ENCODE measurements around the gene OTX1.
"Not testable (repeated sequence)": the region's sequence is repeated elsewhere in the genome, so short reads cannot be mapped to it uniquely, and the experiment has no call there.

Gene OTX1

DNA sequence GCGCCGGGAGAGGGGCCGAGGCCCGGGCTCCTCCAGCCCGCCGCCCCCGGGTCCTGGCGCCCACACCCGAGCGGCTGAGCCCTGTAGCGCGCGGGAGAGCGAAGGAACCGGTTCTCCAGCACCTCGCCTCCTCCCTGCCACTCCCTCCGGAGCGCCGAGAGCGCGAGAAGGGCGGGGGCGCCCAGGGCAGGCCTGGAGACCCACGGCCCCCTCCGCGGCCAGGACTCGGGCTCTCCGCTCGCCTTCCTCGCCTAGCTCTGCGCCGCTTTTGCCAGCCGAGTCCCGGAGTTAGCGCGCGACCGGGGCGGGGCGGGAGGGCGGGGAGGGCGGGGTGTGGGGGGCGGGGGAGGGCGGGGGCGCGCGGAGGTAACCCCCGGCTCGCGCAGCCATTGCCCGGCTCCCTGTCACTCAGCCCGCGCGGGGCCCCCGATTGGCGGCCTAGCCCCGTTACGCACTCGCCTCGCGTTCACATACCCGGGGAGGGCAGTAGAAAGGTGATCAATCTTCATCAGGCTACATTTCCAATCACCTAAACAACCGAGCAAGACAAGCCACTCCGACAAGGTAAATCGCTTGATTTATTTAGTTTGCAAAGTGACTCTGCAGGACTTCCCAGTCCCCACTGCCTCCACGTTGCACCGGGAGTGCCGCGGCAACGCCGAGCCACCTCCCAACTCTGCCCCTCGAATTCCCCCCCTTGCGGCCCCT is at the start of gene OTX1:
Gene OTX1 (plus strand): TSS at position 497 of the 708 bp plus-strand sequence. CDS start 2,161 bp downstream, outside the sequence.
- Histone ChIP-seq H3K4me3 (peak within 1 kb of the TSS; percentile 66), H3K4me1 (peaks cover 7% of the 10 kb centered on the region), H3K9me3 (no peaks in the 10 kb centered on the region), H3K36me3 (replicated peaks) (peaks cover 32% of the 10 kb centered on the region), H3K27me3 (ENCODE audit: low read depth) (no peaks in the 10 kb centered on the region)
- in situ Hi-C loops (cut with MboI; ENCODE audit: low sequenced_read_pairs): no loop called here
- peak; percentile 87 to 93 for DNase-seq (ENCODE audit: low spot score in 2 of 2)

DNA sequence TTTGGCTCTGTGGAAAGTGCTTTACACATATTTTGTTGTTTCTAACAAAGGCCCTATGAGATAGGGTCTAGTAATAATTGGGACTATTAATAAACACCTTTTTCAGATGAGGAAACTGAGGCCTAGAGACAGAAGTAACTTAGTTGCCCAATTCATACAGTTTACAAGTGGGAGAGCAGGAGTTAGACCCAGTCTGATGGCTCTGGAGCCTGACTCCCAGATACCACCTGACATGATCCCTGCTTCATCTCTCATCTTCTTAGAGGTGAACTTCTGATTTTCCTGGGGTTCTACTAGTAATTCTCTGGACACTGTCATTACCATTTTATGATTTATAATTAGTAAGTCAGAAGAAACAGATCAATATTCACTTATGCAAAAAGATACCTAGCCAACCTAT is 49.1 kb upstream of the OTX1 start:
- Histone ChIP-seq H3K27me3 (ENCODE audit: low read depth) (no peaks in the 10 kb centered on the region), H3K4me1 (peaks cover 13% of the 10 kb centered on the region), H3K36me3 (replicated peaks) (no peaks in the 10 kb centered on the region), H3K9me3 (no peaks in the 10 kb centered on the region), H3K4me3 (no peak overlapping the region)
- in situ Hi-C loops (cut with MboI; ENCODE audit: low sequenced_read_pairs): no loop called here
- DNase-seq (ENCODE audit: low spot score in 2 of 2): no peak

DNA sequence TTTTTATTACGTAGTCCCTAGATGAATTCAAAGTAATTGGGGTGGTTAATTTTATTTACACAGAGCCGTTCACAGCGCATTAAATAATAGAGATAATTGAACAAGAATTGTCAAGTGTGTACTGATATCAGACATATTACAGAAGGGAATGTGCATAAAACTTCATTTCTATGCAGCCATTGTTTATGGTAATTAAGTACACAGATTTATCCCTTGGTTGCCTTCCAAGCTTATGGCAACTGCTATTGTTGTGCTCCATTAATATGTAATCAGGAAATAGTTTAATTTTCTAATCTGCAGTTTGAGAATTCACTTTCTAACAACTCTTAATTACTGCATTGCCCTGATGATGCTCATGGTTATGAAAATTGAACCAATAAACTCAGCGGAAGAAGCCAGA is 47.3 kb upstream of the OTX1 start:
- Histone ChIP-seq H3K9me3 (no peaks in the 10 kb centered on the region), H3K36me3 (replicated peaks) (no peaks in the 10 kb centered on the region), H3K27me3 (ENCODE audit: low read depth) (no peaks in the 10 kb centered on the region), H3K4me3 (no peak overlapping the region), H3K4me1 (peaks cover 29% of the 10 kb centered on the region)
- in situ Hi-C loops (cut with MboI; ENCODE audit: low sequenced_read_pairs): no loop called here
- no peak for DNase-seq (ENCODE audit: low spot score in 2 of 2)

DNA sequence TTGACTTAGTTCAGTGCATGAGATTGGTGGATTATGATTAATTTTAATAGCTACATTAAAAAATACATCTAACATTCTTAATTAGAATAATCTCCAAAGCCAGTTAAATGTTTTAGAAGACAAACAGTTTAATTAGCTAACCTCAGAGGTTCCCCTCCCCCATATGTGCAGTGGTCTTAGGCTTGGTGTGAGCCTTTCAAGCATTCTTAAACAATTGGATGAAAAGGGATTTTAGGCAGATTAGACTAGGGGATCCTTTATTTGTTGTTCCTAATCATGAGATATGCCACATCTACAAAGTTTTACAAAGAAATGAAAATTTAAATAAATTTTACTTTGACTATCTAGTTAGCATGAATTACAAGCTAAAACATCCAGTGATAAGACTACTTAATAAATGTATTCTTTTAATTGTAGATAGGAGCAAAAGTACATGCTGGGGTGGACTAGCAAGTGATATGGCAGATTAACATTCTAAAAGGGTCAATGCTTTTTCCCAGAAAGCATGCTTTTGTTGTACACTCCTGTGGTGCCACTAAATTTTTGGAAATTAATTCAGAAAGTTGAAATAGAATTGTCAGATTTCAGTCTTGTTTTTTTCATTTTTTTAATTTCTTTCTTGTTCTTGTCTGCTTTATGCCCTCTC is 42.7 kb upstream of the OTX1 start:
- DNase-seq (ENCODE audit: low spot score in 2 of 2): peak in 1 of 2 experiments; percentile 50
- H3K36me3 ChIP-seq (replicated peaks): no peaks in the 10 kb centered on the region
- peaks cover 40% of the 10 kb centered on the region for H3K4me1 ChIP-seq
- in situ Hi-C loops (cut with MboI; ENCODE audit: low sequenced_read_pairs): no loop called here
- H3K27me3 ChIP-seq (ENCODE audit: low read depth): no peaks in the 10 kb centered on the region
- H3K4me3 ChIP-seq: no peak overlapping the region
- no peaks in the 10 kb centered on the region for H3K9me3 ChIP-seq

DNA sequence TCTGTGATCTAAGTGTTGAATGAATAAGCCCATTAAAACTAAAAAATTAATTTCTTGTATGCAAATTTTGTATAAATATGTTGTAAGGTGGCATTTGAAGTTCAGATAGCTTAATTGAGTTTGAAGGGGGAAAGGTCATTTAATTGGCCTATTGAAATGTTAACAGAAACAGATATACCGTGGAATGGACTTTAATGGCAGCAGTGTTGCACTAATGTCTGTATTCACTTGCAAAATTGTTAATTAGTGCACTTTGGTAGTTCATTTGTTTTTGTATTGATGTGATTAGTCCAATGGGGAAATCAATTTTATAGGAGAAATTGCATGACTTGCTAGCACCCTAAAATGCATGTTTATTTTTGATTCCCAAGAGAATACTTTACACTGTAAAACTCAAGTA is 41.8 kb upstream of the OTX1 start:
- no peak for DNase-seq (ENCODE audit: low spot score in 2 of 2)
- no peak overlapping the region for H3K4me3 ChIP-seq
- H3K4me1 ChIP-seq: peaks cover 36% of the 10 kb centered on the region
- H3K27me3 ChIP-seq (ENCODE audit: low read depth): no peaks in the 10 kb centered on the region
- H3K36me3 ChIP-seq (replicated peaks): no peaks in the 10 kb centered on the region
- in situ Hi-C loops (cut with MboI; ENCODE audit: low sequenced_read_pairs): no loop called here
- H3K9me3 ChIP-seq: no peaks in the 10 kb centered on the region

DNA sequence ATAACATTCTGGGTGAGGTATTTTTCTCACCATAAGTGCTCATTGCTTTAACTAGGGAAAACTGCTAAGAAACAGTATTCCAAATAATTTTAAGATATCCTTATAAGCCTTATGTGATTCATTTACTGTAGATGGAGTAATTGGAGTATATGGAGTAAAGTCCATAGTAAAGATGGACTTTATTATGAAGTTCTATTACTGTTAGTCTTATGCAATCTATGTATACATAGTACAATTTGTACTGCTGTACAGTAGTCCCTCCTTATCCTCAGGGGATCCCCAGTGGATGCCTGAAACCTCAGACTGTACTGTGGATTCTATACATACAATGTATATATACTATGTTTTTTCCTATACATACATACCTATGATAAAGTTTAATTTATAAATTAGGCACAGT is 41.1 kb upstream of the OTX1 start:
- Histone ChIP-seq H3K36me3 (replicated peaks) (no peaks in the 10 kb centered on the region), H3K4me1 (peaks cover 36% of the 10 kb centered on the region), H3K4me3 (no peak overlapping the region), H3K9me3 (no peaks in the 10 kb centered on the region), H3K27me3 (ENCODE audit: low read depth) (no peaks in the 10 kb centered on the region)
- DNase-seq (ENCODE audit: low spot score in 2 of 2): no peak
- in situ Hi-C loops (cut with MboI; ENCODE audit: low sequenced_read_pairs): no loop called here

DNA sequence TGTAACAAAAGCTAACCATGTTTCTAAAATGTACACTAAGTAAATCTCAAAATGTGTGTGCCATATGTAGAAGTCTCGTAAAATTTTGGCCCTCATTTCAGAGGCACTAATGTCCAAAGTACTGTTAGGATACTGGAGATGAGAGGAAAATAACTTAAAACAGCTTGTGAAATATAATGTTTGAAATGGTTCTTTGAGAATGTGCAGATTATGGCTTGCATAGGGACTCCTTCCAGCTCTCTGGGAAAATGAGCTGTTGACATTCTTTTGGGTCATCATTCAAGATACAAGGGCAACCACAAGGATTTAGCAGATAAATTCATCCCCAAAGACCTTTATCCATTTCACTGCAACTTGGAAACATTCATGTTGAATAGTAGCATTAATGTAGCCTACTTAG is 38.1 kb upstream of the OTX1 start:
- DNase-seq (ENCODE audit: low spot score in 2 of 2): no peak
- H3K4me3 ChIP-seq: no peak overlapping the region
- no peaks in the 10 kb centered on the region for H3K36me3 ChIP-seq (replicated peaks)
- no peaks in the 10 kb centered on the region for H3K9me3 ChIP-seq
- in situ Hi-C loops (cut with MboI; ENCODE audit: low sequenced_read_pairs): no loop called here
- H3K4me1 ChIP-seq: peaks cover 20% of the 10 kb centered on the region
- H3K27me3 ChIP-seq (ENCODE audit: low read depth): no peaks in the 10 kb centered on the region

DNA sequence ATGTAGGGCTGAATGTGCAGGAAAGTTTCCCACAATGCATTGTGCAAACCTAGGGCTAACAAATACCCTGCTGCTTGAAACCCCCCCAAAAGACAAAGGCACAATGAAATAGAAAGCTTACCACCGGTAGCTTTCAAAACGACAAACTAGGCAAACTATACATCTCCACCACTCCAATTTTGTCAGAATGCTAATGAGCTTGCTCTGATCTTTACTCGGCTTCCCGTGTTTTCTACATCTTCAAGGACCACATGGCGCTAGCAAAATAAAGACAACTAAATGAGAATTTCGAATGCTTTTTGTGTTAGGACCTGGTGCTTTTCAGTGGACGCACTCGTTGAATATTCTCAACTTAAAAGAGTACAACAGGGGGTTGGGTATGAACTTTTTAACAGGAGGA is 37.2 kb upstream of the OTX1 start:
- H3K36me3 ChIP-seq (replicated peaks): no peaks in the 10 kb centered on the region
- no peak for DNase-seq (ENCODE audit: low spot score in 2 of 2)
- in situ Hi-C loops (cut with MboI; ENCODE audit: low sequenced_read_pairs): no loop called here

DNA sequence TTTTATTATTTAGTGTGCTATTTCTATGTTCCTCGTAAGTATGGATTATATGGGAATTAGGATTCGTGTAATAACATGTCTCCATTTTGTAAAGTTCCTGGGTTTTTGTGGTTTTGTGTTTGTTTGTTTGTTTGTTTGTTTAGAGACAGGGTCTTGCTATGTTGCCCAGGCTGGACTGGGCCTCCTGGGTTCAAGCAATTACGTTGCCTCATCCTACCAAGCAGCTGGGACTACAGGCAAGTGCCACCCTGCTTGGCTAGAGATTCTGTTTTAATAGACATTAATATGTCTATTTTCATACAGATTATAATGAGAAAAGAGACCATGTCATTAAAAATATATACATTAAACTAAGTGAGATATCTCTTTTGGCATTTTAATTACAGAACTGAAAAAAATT is 35.2 kb upstream of the OTX1 start:
- Histone ChIP-seq H3K9me3 (no peaks in the 10 kb centered on the region), H3K4me1 (0 out of 2 replicates have a peak, but pooled peaks cover 3% of the 10 kb centered on the region), H3K27me3 (ENCODE audit: low read depth) (no peaks in the 10 kb centered on the region), H3K4me3 (no peak overlapping the region), H3K36me3 (replicated peaks) (no peaks in the 10 kb centered on the region)
- no peak for DNase-seq (ENCODE audit: low spot score in 2 of 2)
- in situ Hi-C loops (cut with MboI; ENCODE audit: low sequenced_read_pairs): no loop called here

More for the DNA sequence above, 37.2 kb upstream of the OTX1 start:
- Histone ChIP-seq H3K4me1 (peaks cover 11% of the 10 kb centered on the region), H3K4me3 (no peak overlapping the region), H3K9me3 (no peaks in the 10 kb centered on the region), H3K27me3 (ENCODE audit: low read depth) (no peaks in the 10 kb centered on the region)

DNA sequence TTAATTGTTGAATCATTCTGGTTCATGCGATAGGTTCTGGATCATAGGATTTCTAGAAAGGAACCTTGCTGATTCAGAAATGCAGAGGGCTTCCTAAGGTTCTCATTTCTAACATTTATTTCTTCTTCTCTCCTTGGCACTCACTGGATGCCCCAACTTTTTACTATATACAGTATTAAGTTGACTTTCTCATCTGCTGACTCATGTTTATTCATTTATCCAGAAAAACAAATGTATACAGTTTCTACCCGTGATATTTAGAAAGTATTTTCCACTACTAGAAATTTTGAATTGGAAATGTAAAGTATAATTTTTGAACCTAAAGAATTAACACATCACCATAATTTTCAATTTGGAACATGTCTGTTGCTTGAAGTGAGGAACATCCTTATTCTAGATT is 32.2 kb upstream of the OTX1 start:
- in situ Hi-C loops (cut with MboI; ENCODE audit: low sequenced_read_pairs): no loop called here
- Histone ChIP-seq H3K36me3 (replicated peaks) (no peaks in the 10 kb centered on the region), H3K4me3 (no peak overlapping the region), H3K4me1 (no peaks in the 10 kb centered on the region), H3K9me3 (no peaks in the 10 kb centered on the region), H3K27me3 (ENCODE audit: low read depth) (no peaks in the 10 kb centered on the region)
- DNase-seq (ENCODE audit: low spot score in 2 of 2): no peak

DNA sequence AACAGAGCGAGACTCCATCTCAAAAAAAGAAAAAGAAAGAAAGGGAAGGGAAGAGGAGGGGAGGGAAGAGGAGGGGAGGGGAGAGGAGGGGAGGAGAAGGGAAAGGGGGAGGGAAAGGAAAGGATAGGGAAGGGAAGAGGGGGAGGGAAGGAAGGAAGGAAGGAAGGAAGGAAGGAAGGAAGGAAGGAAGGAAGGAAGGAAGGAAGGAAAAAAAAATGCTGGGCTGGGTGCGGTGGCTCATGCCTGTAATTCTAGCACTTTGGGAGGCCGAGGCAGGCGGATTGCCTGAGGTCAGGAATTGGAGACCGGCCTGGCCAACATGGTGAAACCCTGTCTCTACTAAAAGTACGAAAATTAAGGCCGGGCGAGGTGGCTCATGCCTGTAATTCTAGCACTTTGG is 30.9 kb upstream of the OTX1 start:
- H3K27me3 ChIP-seq (ENCODE audit: low read depth); in situ Hi-C loops (cut with MboI; ENCODE audit: low sequenced_read_pairs); DNase-seq (ENCODE audit: low spot score in 2 of 2); H3K4me3 ChIP-seq; H3K9me3 ChIP-seq; H3K4me1 ChIP-seq; H3K36me3 ChIP-seq (replicated peaks): not testable (repeated sequence)

DNA sequence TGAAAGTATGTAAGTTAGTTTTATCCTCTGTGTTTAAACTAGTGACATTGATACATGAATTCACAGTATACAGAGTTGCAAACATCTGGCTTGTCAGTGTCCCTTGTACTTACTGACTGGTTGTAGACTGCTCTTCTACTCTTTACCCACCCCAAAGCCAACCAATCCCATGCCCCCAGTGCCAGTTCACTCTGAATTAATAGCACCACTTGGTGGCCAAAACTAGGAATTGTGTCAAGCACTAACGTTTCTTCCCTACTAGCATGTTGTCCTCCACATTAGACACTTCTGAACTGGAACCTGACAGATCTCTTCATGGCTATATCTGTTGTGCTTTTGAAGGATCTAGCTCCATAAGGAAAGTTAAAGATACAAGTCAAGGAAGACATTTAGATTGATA is 27.2 kb upstream of the OTX1 start:
- no peaks in the 10 kb centered on the region for H3K36me3 ChIP-seq (replicated peaks)
- H3K9me3 ChIP-seq: no peaks in the 10 kb centered on the region
- no peak overlapping the region for H3K4me3 ChIP-seq
- in situ Hi-C loops (cut with MboI; ENCODE audit: low sequenced_read_pairs): no loop called here
- no peaks in the 10 kb centered on the region for H3K27me3 ChIP-seq (ENCODE audit: low read depth)
- no peaks in the 10 kb centered on the region for H3K4me1 ChIP-seq
- peak; percentile 58 to 61 for DNase-seq (ENCODE audit: low spot score in 2 of 2)

DNA sequence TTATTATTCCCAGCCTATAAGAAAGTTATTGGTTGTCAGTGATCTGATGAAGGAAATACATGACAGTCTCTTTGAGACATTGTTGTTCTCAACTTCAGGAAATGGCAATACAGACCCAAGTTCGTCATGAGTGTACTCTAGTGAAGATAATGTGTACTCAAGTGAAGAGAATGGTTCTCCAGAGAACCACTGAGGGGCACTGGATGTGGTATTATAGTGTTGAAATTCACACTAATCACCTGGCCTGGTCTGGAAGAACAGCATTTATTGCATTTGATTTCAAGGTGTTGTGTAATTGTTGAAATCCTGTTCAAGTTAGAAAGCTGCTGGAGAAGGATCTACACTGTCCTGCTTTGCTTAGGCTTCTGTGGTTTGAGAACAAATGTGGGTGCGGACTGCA is 23.4 kb upstream of the OTX1 start:
- no peaks in the 10 kb centered on the region for H3K9me3 ChIP-seq
- H3K4me1 ChIP-seq: no peaks in the 10 kb centered on the region
- no peaks in the 10 kb centered on the region for H3K36me3 ChIP-seq (replicated peaks)
- no peaks in the 10 kb centered on the region for H3K27me3 ChIP-seq (ENCODE audit: low read depth)
- DNase-seq (ENCODE audit: low spot score in 2 of 2): no peak
- in situ Hi-C loops (cut with MboI; ENCODE audit: low sequenced_read_pairs): loop anchor here (25.0 kb wide), 2 partner anchors 240 to 565 kb away; no protein-coding TSS in a partner anchor
- no peak overlapping the region for H3K4me3 ChIP-seq

DNA sequence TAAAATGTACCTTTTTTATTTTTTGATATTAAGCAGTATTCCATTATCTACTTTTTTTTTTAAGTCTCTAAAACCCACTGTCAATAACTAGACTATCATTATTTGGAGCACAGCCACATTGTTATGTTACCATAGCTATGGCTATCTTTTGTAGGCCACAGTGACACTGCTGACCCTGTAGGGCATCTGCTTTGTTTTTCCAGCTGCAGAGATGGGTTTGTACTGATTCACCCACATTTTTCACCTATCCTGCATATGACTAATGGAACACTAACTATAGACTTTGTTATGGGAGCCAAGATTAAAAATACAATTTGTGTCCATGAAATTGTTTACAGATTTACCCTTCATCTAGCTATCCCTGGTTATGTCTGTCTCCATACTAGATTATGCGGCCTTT is 21.6 kb upstream of the OTX1 start:
- in situ Hi-C loops (cut with MboI; ENCODE audit: low sequenced_read_pairs): loop anchor here (25.0 kb wide), 2 partner anchors 242 to 567 kb away; no protein-coding TSS in a partner anchor
- DNase-seq (ENCODE audit: low spot score in 2 of 2): no peak
- Histone ChIP-seq H3K27me3 (ENCODE audit: low read depth) (no peaks in the 10 kb centered on the region), H3K4me3 (no peak overlapping the region), H3K9me3 (no peaks in the 10 kb centered on the region), H3K36me3 (replicated peaks) (no peaks in the 10 kb centered on the region), H3K4me1 (no peaks in the 10 kb centered on the region)

All from HAP-1 (cell line).